PC-9 (cell line): ENCODE measurements around the gene SIGLEC9. TPM values are rescaled to one million over a fixed set of nuclear protein-coding genes. Genes with fewer than 3 reads are reported as not detected.

Source experiments
- BruUV-seq: library from RNA; stranded (reverse); fragments of 400-500 nt; replicated peaks from 2 replicates; lab custom pipeline; 2021; lab: Mats Ljungman, UMichigan
- CTCF ChIA-PET: fragments of 300-600 bp; sonication (Branson Sonifier 250); formaldehyde crosslinking; loops from one replicate; lab custom pipeline; 2022; ENCODE audit warnings: antibody characterized with exemption; lab: Charles Lee
- POLR2A ChIA-PET: fragments of 300-600 bp; sonication (Branson Sonifier 250); formaldehyde crosslinking; loops from one replicate; lab custom pipeline; 2022; ENCODE audit warnings: antibody characterized with exemption; ENCODE audit not compliant: unreplicated experiment; lab: Charles Lee
- DNase-seq, 2 experiments: peaks; one replicate each; pipeline versions ENCODE4 v3.0.0 to v3.0.0-alpha.2; 2015 to 2022; ENCODE audit warnings: mixed read lengths in 1 of 2
- H2AFZ ChIP-seq: fragments of 200-600 bp; sonication (generic); 2 replicates; pipeline ENCODE4 v1.8.1; 2017; ENCODE audit warnings: antibody characterized with exemption
- H3F3A ChIP-seq: fragments of 200-600 bp; sonication (generic); 2 replicates; pipeline ENCODE4 v1.8.1; 2017; ENCODE audit warnings: antibody characterized with exemption, mild to moderate bottlenecking, low read depth; ENCODE audit not compliant: insufficient read depth
- H3K27ac ChIP-seq: fragments of 200-600 bp; sonication (generic); 2 replicates; pipeline ENCODE4 v1.6.1; 2016; ENCODE audit warnings: mixed run types
- H3K27me3 ChIP-seq: fragments of 200-600 bp; sonication (generic); 2 replicates; pipeline ENCODE4 v1.6.1; 2016; ENCODE audit warnings: low read depth, mixed run types; ENCODE audit not compliant: insufficient read depth
- H3K36me3 ChIP-seq: fragments of 200-600 bp; sonication (generic); 2 replicates; pipeline ENCODE4 v1.6.1; 2016; ENCODE audit warnings: low read depth, mixed run types
- H3K4me1 ChIP-seq: fragments of 200-600 bp; sonication (generic); replicated peaks from 2 replicates; pipeline ENCODE4 v1.6.1; 2016; ENCODE audit warnings: mixed run types; ENCODE audit not compliant: insufficient read depth
- H3K4me2 ChIP-seq: fragments of 200-600 bp; sonication (generic); 2 replicates; pipeline ENCODE4 v1.6.1; 2017; ENCODE audit warnings: mixed run types
- H3K4me3 ChIP-seq: fragments of 200-600 bp; sonication (generic); 2 replicates; pipeline ENCODE4 v1.6.1; 2016; ENCODE audit warnings: mixed run types
- H3K79me2 ChIP-seq: fragments of 200-600 bp; sonication (generic); 2 replicates; pipeline ENCODE4 v1.6.1; 2017; ENCODE audit warnings: low read depth, mixed run types
- H3K9me2 ChIP-seq: fragments of 200-600 bp; sonication (generic); 2 replicates; pipeline ENCODE4 v1.8.1; 2017; ENCODE audit warnings: mild to moderate bottlenecking; ENCODE audit not compliant: insufficient read depth
- H3K9me3 ChIP-seq: fragments of 200-600 bp; sonication (generic); 2 replicates; pipeline ENCODE4 v1.8.1; 2016; ENCODE audit warnings: low read depth; ENCODE audit not compliant: insufficient read depth
- H4K20me1 ChIP-seq: fragments of 200-600 bp; sonication (generic); 2 replicates; pipeline ENCODE4 v1.8.1; 2017; ENCODE audit not compliant: insufficient read depth
- EZH2 ChIP-seq: fragments of 200-600 bp; sonication (generic); IDR thresholded peaks from 2 replicates; pipeline ENCODE4 v1.8.0; 2017; ENCODE audit warnings: antibody characterized with exemption, low read depth
- intact Hi-C: fragments of 100-400 bp; cut with micrococcal nuclease; formaldehyde crosslinking; loops from one replicate; pipeline ENCODE4 v1.10.0; 2022; ENCODE audit not compliant: unreplicated experiment
- total RNA-seq: library from RNA; stranded (reverse); gene quantifications from 2 replicates; pipeline ENCODE4 v1.2.3, GENCODE V29; 2021
- TF ChIP-seq, protein P1 (sequence below): fragments of 200-600 bp; sonication (generic); conservative IDR thresholded peaks from 2 replicates; pipeline ENCODE4 v1.6.1; 2017; ENCODE audit warnings: mixed run types, antibody characterized with exemption, mild to moderate bottlenecking, moderate library complexity

SIGLEC9 gene
- total RNA-seq, 1 experiment from 2014 or later: not detected

DNA sequence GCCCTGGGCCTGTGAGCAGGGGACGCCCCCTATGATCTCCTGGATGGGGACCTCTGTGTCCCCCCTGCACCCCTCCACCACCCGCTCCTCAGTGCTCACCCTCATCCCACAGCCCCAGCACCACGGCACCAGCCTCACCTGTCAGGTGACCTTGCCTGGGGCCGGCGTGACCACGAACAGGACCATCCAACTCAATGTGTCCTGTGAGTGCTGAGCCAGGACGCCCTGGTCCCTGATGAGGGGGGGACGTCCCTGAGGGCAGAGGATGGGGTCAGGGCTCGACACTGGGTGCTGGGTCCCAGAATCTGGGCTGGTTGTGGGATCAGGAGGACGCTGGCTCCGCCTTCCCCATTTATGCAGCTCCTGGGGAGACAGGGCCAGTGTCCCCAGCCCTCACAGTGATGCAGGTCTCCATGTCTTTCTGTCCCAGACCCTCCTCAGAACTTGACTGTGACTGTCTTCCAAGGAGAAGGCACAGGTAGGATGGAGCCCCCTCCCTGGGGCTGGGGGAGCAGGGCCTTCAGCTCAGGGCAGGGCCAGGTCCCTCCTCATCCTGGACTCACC lies 19.9 kb downstream of the SIGLEC9 start:
- H3K27ac ChIP-seq: no peak overlapping the region
- H3K9me3 ChIP-seq: 0 out of 2 replicates have a peak, but pooled peaks cover 5% of the 10 kb centered on the region
- no peak for DNase-seq
- BruUV-seq: no TSS peak
- ChIA-PET CTCF (no interaction called here), POLR2A (no interaction called here)
- no peaks in the 10 kb centered on the region for H3K9me2 ChIP-seq
- no peak overlapping the region for H2AFZ ChIP-seq
- no peaks in the 10 kb centered on the region for H3K4me1 ChIP-seq
- H3K4me2 ChIP-seq: no peak overlapping the region
- intact Hi-C loops: no loop called here
- no peaks in the 10 kb centered on the region for H3K36me3 ChIP-seq
- no peak for TF ChIP-seq EZH2
- no peaks in the 10 kb centered on the region for H4K20me1 ChIP-seq
- H3F3A ChIP-seq: no peaks in the 10 kb centered on the region
- H3K79me2 ChIP-seq: no peaks in the 10 kb centered on the region
- peaks cover 100% of the 10 kb centered on the region for H3K27me3 ChIP-seq
- no peak overlapping the region for H3K4me3 ChIP-seq

DNA sequence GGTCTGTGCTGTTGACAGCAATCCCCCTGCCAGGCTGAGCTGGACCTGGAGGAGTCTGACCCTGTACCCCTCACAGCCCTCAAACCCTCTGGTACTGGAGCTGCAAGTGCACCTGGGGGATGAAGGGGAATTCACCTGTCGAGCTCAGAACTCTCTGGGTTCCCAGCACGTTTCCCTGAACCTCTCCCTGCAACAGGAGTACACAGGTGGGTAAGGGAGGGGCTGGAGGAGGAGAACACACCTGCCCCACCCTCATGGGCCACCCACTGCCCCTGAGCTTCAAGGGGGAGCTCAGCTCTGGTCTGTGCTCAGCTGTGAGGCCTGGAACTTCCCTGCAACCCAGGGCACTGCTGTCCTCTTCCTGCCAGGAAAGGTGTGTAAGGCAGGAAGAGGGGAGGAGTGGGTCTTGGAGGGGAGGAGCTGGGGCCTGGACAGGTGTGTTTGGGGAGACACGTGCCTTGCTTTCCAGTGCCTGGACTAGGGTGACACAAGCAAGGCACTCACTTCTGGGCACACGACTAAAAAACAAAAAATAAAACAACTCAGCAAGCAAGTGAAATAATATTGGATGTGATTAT lies 21.3 kb downstream of the SIGLEC9 start:
- Histone ChIP-seq H3K36me3 (no peaks in the 10 kb centered on the region), H2AFZ (no peak overlapping the region), H3F3A (no peaks in the 10 kb centered on the region), H3K27me3 (peaks cover 100% of the 10 kb centered on the region), H3K4me1 (no peaks in the 10 kb centered on the region), H3K4me3 (no peak overlapping the region), H3K4me2 (no peak overlapping the region), H4K20me1 (no peaks in the 10 kb centered on the region), H3K79me2 (no peaks in the 10 kb centered on the region), H3K9me2 (no peaks in the 10 kb centered on the region), H3K9me3 (0 out of 2 replicates have a peak, but pooled peaks cover 5% of the 10 kb centered on the region), H3K27ac (no peak overlapping the region)
- DNase-seq: no peak
- TF ChIP-seq EZH2: no peak
- TF ChIP-seq, protein P1, sequence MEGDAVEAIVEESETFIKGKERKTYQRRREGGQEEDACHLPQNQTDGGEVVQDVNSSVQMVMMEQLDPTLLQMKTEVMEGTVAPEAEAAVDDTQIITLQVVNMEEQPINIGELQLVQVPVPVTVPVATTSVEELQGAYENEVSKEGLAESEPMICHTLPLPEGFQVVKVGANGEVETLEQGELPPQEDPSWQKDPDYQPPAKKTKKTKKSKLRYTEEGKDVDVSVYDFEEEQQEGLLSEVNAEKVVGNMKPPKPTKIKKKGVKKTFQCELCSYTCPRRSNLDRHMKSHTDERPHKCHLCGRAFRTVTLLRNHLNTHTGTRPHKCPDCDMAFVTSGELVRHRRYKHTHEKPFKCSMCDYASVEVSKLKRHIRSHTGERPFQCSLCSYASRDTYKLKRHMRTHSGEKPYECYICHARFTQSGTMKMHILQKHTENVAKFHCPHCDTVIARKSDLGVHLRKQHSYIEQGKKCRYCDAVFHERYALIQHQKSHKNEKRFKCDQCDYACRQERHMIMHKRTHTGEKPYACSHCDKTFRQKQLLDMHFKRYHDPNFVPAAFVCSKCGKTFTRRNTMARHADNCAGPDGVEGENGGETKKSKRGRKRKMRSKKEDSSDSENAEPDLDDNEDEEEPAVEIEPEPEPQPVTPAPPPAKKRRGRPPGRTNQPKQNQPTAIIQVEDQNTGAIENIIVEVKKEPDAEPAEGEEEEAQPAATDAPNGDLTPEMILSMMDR: no peak
- intact Hi-C loops: no loop called here
- CTCF ChIA-PET: interaction anchor here (0.6 kb wide), 1 partner anchor 8 kb away, joined by 3 read pairs; no protein-coding TSS in a partner anchor
- POLR2A ChIA-PET: no interaction called here
- BruUV-seq: no TSS peak

DNA sequence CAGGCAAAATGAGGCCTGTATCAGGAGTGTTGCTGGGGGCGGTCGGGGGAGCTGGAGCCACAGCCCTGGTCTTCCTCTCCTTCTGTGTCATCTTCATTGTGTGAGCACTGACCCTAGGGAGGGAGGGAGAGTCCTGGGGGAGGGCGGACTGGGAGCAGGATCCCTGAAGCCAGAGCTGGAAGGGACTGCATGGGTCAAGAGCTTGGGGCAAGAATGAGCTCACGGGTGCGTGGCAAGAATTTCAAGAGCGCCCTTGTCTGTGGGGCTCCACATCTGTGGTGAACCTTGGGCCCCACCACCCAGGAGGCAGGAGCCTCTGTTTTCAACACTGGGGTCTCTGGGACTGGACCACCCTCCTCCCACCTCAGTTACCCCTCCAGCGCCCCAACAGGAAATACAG lies 22.0 kb downstream of the SIGLEC9 start:
- Histone ChIP-seq H3K4me2 (no peak overlapping the region), H3K4me3 (no peak overlapping the region), H3K9me2 (no peaks in the 10 kb centered on the region), H3K79me2 (no peaks in the 10 kb centered on the region), H4K20me1 (no peaks in the 10 kb centered on the region), H3K27me3 (peaks cover 100% of the 10 kb centered on the region), H2AFZ (no peak overlapping the region), H3K9me3 (0 out of 2 replicates have a peak, but pooled peaks cover 5% of the 10 kb centered on the region), H3K27ac (no peak overlapping the region), H3K36me3 (no peaks in the 10 kb centered on the region), H3F3A (no peaks in the 10 kb centered on the region), H3K4me1 (no peaks in the 10 kb centered on the region)
- ChIA-PET POLR2A (no interaction called here), CTCF (no interaction called here)
- intact Hi-C loops: no loop called here
- no peak for TF ChIP-seq EZH2
- TF ChIP-seq, protein P1: no peak
- no peak for DNase-seq
- BruUV-seq: no TSS peak
